OCI-LY7 (cell line): ENCODE results near the gene SLMAP. TPM values are rescaled to one million over a fixed set of nuclear protein-coding genes. Genes with fewer than 3 reads are reported as not detected.

Experiments used
- BruUV-seq: library from RNA; stranded (reverse); fragments of 400-500 nt; replicated peaks from 2 replicates; lab custom pipeline; 2021; lab: Mats Ljungman, UMichigan
- CTCF ChIA-PET: fragments of 300-600 bp; sonication (Branson Sonifier 250); formaldehyde crosslinking; loops from one replicate; lab custom pipeline; 2022; ENCODE audit warnings: antibody characterized with exemption; ENCODE audit not compliant: unreplicated experiment; lab: Charles Lee
- POLR2A ChIA-PET: fragments of 300-600 bp; sonication (Branson Sonifier 250); formaldehyde crosslinking; loops from one replicate; lab custom pipeline; 2022; ENCODE audit warnings: antibody characterized with exemption; lab: Charles Lee
- DNase-seq: peaks from one replicate; pipeline ENCODE4 v3.0.0-alpha.2; 2015; ENCODE audit warnings: low spot score
- H2AFZ ChIP-seq: fragments of 200-600 bp; sonication (generic), shearing (Covaris generic); 2 replicates; pipeline ENCODE4 v1.6.1; 2014; ENCODE audit warnings: mild to moderate bottlenecking, antibody characterized with exemption, low read length, moderate library complexity
- H3K27ac ChIP-seq: fragments of 200-600 bp; sonication (generic); 2 replicates; pipeline ENCODE4 v1.5.1; 2014; ENCODE audit warnings: mixed run types, low read depth, mild to moderate bottlenecking, moderate library complexity, low read length, inconsistent platforms; ENCODE audit not compliant: poor library complexity, severe bottlenecking
- H3K36me3 ChIP-seq: fragments of 200-600 bp; sonication (generic); 2 replicates; pipeline ENCODE4 v1.6.1; 2014; ENCODE audit warnings: mild to moderate bottlenecking, antibody characterized with exemption, low read length, moderate library complexity, mixed read lengths; ENCODE audit not compliant: insufficient read depth
- H3K4me1 ChIP-seq: fragments of 200-600 bp; sonication (generic); 2 replicates; pipeline ENCODE4 v1.5.1; 2014; ENCODE audit warnings: mild to moderate bottlenecking, low read length; ENCODE audit not compliant: insufficient read depth, poor library complexity, severe bottlenecking
- H3K4me2 ChIP-seq: fragments of 200-600 bp; sonication (generic); 2 replicates; pipeline ENCODE4 v1.6.1; 2014; ENCODE audit warnings: mild to moderate bottlenecking, low read length
- H3K4me3 ChIP-seq: fragments of 200-600 bp; sonication (generic); 2 replicates; pipeline ENCODE4 v1.5.1; 2014; ENCODE audit warnings: mild to moderate bottlenecking, low read depth, low read length; ENCODE audit not compliant: poor library complexity, severe bottlenecking
- H3K79me2 ChIP-seq: fragments of 200-600 bp; sonication (generic); 2 replicates; pipeline ENCODE4 v1.6.1; 2016; ENCODE audit warnings: low read depth, mild to moderate bottlenecking, low read length, moderate library complexity, mixed read lengths; ENCODE audit not compliant: insufficient read depth
- H3K9me2 ChIP-seq: fragments of 200-600 bp; sonication (generic); 2 replicates; pipeline ENCODE4 v1.6.1; 2016; ENCODE audit warnings: mild to moderate bottlenecking, low read length, mixed read lengths; ENCODE audit not compliant: insufficient read depth
- H3K9me3 ChIP-seq: fragments of 200-600 bp; sonication (generic); 2 replicates; pipeline ENCODE4 v1.6.1; 2014; ENCODE audit warnings: mild to moderate bottlenecking, mixed run types, low read length, mixed read lengths
- H4K20me1 ChIP-seq: fragments of 200-600 bp; sonication (generic); 2 replicates; pipeline ENCODE4 v1.6.1; 2014; ENCODE audit warnings: mild to moderate bottlenecking, antibody characterized with exemption, low read length, moderate library complexity, mixed read lengths; ENCODE audit not compliant: insufficient read depth
- CTCF ChIP-seq: fragments of 200-600 bp; sonication (generic); conservative IDR thresholded peaks from 2 replicates; pipeline ENCODE4 v1.5.1; 2014; ENCODE audit warnings: mild to moderate bottlenecking, antibody characterized with exemption, low read length, moderate library complexity, mixed read lengths
- EZH2phosphoT487 ChIP-seq: fragments of 200-600 bp; sonication (generic); IDR thresholded peaks from 2 replicates; pipeline ENCODE4 v1.6.1; 2018; ENCODE audit warnings: low read depth, borderline replicate concordance, mild to moderate bottlenecking, mixed run types, antibody characterized with exemption, low read length, moderate library complexity, mixed read lengths
- intact Hi-C: fragments of 100-400 bp; cut with micrococcal nuclease; formaldehyde crosslinking; loops from one replicate; pipeline ENCODE4 v1.10.0; 2022; ENCODE audit not compliant: unreplicated experiment
- total RNA-seq, 2 experiments: library from RNA; depleted of rRNA in 1 of 2; stranded (reverse); fragments of >200 nt in 1 of 2; shearing (Covaris generic) in 1 of 2; gene quantifications; 2 replicates each; pipeline ENCODE4 v1.2.3, GENCODE V29; 2014 to 2022

SLMAP gene
- total RNA-seq, 2 experiments from 2014 or later = 41.6 to 68.4 TPM

DNA sequence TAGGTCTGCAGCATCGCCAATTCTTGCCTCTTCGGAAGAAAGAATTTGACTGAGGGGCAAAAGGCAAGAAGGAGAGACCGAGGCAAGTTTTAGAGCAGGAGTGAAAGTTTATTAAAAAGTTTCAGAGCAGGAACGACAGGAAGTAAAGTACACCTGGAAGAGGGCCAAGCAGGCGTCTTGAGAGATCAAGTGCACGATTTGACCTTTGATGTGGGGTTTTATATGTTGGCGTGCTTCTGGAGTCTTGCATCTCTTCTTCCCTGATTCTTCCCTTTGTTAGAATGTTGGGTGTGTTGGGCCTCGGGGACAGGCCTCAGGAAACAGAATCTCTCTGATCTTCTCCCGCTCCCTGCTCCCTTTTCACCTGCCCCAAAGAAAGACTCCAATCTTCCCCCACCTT lies 211.5 kb downstream of the SLMAP start:
- Histone ChIP-seq H3K36me3 (no peaks in the 10 kb centered on the region), H3K9me2 (no peaks in the 10 kb centered on the region), H2AFZ (no peak overlapping the region), H3K4me1 (peaks cover 5% of the 10 kb centered on the region), H3K9me3 (no peaks in the 10 kb centered on the region), H3K4me3 (no peak overlapping the region), H4K20me1 (no peaks in the 10 kb centered on the region), H3K27ac (no peak overlapping the region), H3K4me2 (no peak overlapping the region), H3K79me2 (no peaks in the 10 kb centered on the region)
- intact Hi-C loops = no loop called here
- DNase-seq = no peak
- BruUV-seq = no TSS peak
- POLR2A ChIA-PET = no interaction called here
- CTCF ChIA-PET = interaction anchor here (0.7 kb wide), 1 partner anchor 200 kb away, joined by 3 read pairs; no protein-coding TSS in a partner anchor
- no peak for TF ChIP-seq CTCF
- TF ChIP-seq EZH2phosphoT487 = no peak

GRCh38 chr3:57968501-57968900 lies 212.4 kb downstream of the SLMAP start:
- H4K20me1 ChIP-seq = no peaks in the 10 kb centered on the region
- H3K9me2 ChIP-seq = no peaks in the 10 kb centered on the region
- ChIA-PET CTCF (no interaction called here), POLR2A (interaction anchor here (1.2 kb wide), 1 partner anchor 10 kb away, joined by 4 read pairs; no protein-coding TSS in a partner anchor)
- H3K4me1 ChIP-seq = peaks cover 9% of the 10 kb centered on the region
- H3K36me3 ChIP-seq = no peaks in the 10 kb centered on the region
- TF ChIP-seq EZH2phosphoT487 = no peak
- no peak for TF ChIP-seq CTCF
- H3K4me3 ChIP-seq = no peak overlapping the region
- DNase-seq = no peak
- no peaks in the 10 kb centered on the region for H3K9me3 ChIP-seq
- no peak overlapping the region for H2AFZ ChIP-seq
- intact Hi-C loops = no loop called here
- H3K79me2 ChIP-seq = no peaks in the 10 kb centered on the region
- no TSS peak for BruUV-seq
- H3K27ac ChIP-seq = no peak overlapping the region
- no peak overlapping the region for H3K4me2 ChIP-seq

- H3K4me3 ChIP-seq = no peak overlapping the region
- no peaks in the 10 kb centered on the region for H3K9me3 ChIP-seq
- intact Hi-C loops = no loop called here
- TF ChIP-seq EZH2phosphoT487 (no peak), CTCF (no peak)
- H4K20me1 ChIP-seq = no peaks in the 10 kb centered on the region
- no TSS peak for BruUV-seq
- H3K36me3 ChIP-seq = no peaks in the 10 kb centered on the region
- no peak overlapping the region for H2AFZ ChIP-seq
- H3K4me2 ChIP-seq = no peak overlapping the region
- ChIA-PET CTCF (no interaction called here), POLR2A (interaction anchor here (0.6 to 1.3 kb wide), 4 partner anchors 9 to 18 kb away, joined by 3 to 4 read pairs (median 4); no protein-coding TSS in a partner anchor)
- H3K79me2 ChIP-seq = no peaks in the 10 kb centered on the region
- H3K9me2 ChIP-seq = no peaks in the 10 kb centered on the region
- no peak overlapping the region for H3K27ac ChIP-seq
- no peak for DNase-seq
- peaks cover 9% of the 10 kb centered on the region for H3K4me1 ChIP-seq
These were observed 215.9 kb downstream of the SLMAP start for GRCh38 chr3:57971975-57972374.
